Ectodermal cell (in vitro differentiated cells): ENCODE results near the gene SETD3.

Source experiments
- H3K27ac ChIP-seq: 2 replicates; pipeline ENCODE4 v1.7.0; 2013; ENCODE audit warnings: mild to moderate bottlenecking, low read depth, low read length; ENCODE audit not compliant: insufficient read depth, poor library complexity, severe bottlenecking
- H3K27me3 ChIP-seq: 2 replicates; pipeline ENCODE4 v1.7.0; 2013; ENCODE audit warnings: mild to moderate bottlenecking, low read length; ENCODE audit not compliant: insufficient read depth, control insufficient read depth, poor library complexity, severe bottlenecking
- H3K36me3 ChIP-seq: one replicate; pipeline ENCODE4 v1.7.0; 2013; ENCODE audit warnings: low read length; ENCODE audit not compliant: control insufficient read depth, insufficient read depth
- H3K4me1 ChIP-seq: one replicate; pipeline ENCODE4 v1.7.0; 2013; ENCODE audit warnings: low read length; ENCODE audit not compliant: control insufficient read depth, insufficient read depth
- H3K4me3 ChIP-seq: 2 replicates; pipeline ENCODE4 v1.7.0; 2013; ENCODE audit warnings: low read depth, low read length, control low read depth; ENCODE audit not compliant: insufficient read depth
- H3K9me3 ChIP-seq: 2 replicates; pipeline ENCODE4 v1.7.0; 2013; ENCODE audit warnings: mild to moderate bottlenecking, low read length, moderate library complexity; ENCODE audit not compliant: control insufficient read depth
- WGBS, 2 experiments: methylation state at CpG; one replicate each; pipeline ENCODE4 v1.1.7; 2013; ENCODE audit warnings: missing lambda C conversion rate in 2 of 2; 5-methylcytosine and 5-hydroxymethylcytosine counted together

SETD3 gene

GRCh38 chr14:99481745-99482099 is 1.1 kb upstream of the SETD3 start:
- Histone ChIP-seq H3K4me3 (peak overlapping the region; percentile 96), H3K27me3 (no peaks in the 10 kb centered on the region), H3K27ac (peak overlapping the region; percentile 94), H3K4me1 (peaks cover 14% of the 10 kb centered on the region), H3K36me3 (no peaks in the 10 kb centered on the region), H3K9me3 (no peaks in the 10 kb centered on the region)
- 1% methylated on average over 17 of the region's 17 CpGs for WGBS, 2 experiments

- Histone ChIP-seq H3K27me3 (no peaks in the 10 kb centered on the region), H3K36me3 (no peaks in the 10 kb centered on the region), H3K27ac (peak within 1 kb of the TSS; percentile 94), H3K4me1 (peaks cover 14% of the 10 kb centered on the region), H3K4me3 (peak within 1 kb of the TSS; percentile 96), H3K9me3 (no peaks in the 10 kb centered on the region)
- WGBS, 2 experiments, result 0% methylated on average over 82 of the region's 82 CpGs
Observed at GRCh38 chr14:99480917-99481744, 472 bp upstream of the SETD3 start, which contains the start of gene CCNK. Gene CCNK (plus strand): TSS chr14:99481409. CDS start chr14:99492678, 11,269 bp downstream.

DNA sequence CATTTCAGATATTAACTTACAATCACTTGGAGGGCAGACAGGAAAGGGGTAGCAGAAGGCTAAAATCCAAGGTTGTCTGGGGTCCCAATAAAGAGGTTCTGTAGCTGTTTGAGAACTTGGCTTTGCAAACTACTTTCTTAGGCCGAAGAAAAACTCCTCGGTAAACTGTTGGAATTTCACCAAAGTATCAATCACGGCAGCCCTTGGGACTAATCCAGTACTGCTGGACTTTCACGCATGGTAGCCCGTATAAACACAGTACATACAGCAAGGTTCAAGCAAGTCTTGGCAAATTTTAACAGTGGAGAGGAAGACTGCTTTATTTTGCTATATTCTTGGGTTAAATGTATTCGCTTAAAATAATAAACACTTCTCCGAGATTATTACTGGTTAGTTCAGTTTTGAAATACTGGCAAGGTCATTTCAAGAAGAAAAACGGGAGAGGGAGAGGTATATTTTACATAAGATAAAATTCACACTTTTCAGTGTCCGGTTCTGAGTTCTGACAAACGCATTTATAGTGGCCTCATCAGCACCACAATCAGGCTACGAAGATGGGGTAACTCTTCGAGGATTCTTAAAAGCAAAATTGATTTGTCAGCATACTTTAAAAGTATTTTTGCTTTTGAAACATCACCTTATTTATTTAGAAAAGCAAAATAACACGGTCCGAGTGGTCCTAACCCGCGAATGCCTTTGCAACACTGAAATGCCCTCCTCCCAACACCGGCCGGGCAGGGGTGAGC is 1.3 kb downstream of the SETD3 start:
- Histone ChIP-seq H3K27ac (no peak overlapping the region), H3K9me3 (no peaks in the 10 kb centered on the region), H3K4me3 (peak overlapping the region; percentile 96), H3K4me1 (peaks cover 14% of the 10 kb centered on the region), H3K36me3 (no peaks in the 10 kb centered on the region), H3K27me3 (no peaks in the 10 kb centered on the region)
- 44 to 45% methylated on average over 17 to 18 of the region's 18 CpGs for WGBS, 2 experiments

- H3K4me3 ChIP-seq, result no peak overlapping the region
Observed at GRCh38 chr14:99478128-99478527, 2.5 kb downstream of the SETD3 start.

GRCh38 chr14:99476864-99477263 is 3.8 kb downstream of the SETD3 start:
- H3K36me3 ChIP-seq, result no peaks in the 10 kb centered on the region
- H3K27me3 ChIP-seq, result no peaks in the 10 kb centered on the region
- no peak overlapping the region for H3K27ac ChIP-seq
- H3K4me3 ChIP-seq, result no peak overlapping the region
- no peaks in the 10 kb centered on the region for H3K9me3 ChIP-seq
- H3K4me1 ChIP-seq, result peaks cover 9% of the 10 kb centered on the region
- 100% methylated on average over 1 of the region's 1 CpG for WGBS, 2 experiments

More at GRCh38 chr14:99478128-99478527, 2.5 kb downstream of the SETD3 start:
- 89 to 93% methylated on average over 3 to 4 of the region's 4 CpGs for WGBS, 2 experiments
- Histone ChIP-seq H3K4me1 (peaks cover 14% of the 10 kb centered on the region), H3K27ac (no peak overlapping the region), H3K9me3 (no peaks in the 10 kb centered on the region), H3K36me3 (no peaks in the 10 kb centered on the region), H3K27me3 (no peaks in the 10 kb centered on the region)

GRCh38 chr14:99475660-99476059 is 5.0 kb downstream of the SETD3 start:
- H3K4me1 ChIP-seq, result peaks cover 9% of the 10 kb centered on the region
- no peak overlapping the region for H3K4me3 ChIP-seq
- WGBS, 2 experiments, result 81 to 92% methylated on average over 2 of the region's 2 CpGs
- H3K36me3 ChIP-seq, result no peaks in the 10 kb centered on the region
- H3K9me3 ChIP-seq, result no peaks in the 10 kb centered on the region
- H3K27me3 ChIP-seq, result no peaks in the 10 kb centered on the region
- no peak overlapping the region for H3K27ac ChIP-seq

- WGBS, 2 experiments, result 84 to 87% methylated on average over 9 of the region's 9 CpGs
- Histone ChIP-seq H3K9me3 (no peaks in the 10 kb centered on the region), H3K27me3 (no peaks in the 10 kb centered on the region), H3K4me3 (no peak overlapping the region), H3K36me3 (no peaks in the 10 kb centered on the region), H3K27ac (no peak overlapping the region), H3K4me1 (peaks cover 9% of the 10 kb centered on the region)
Observed at GRCh38 chr14:99475179-99475578, 5.5 kb downstream of the SETD3 start.

DNA sequence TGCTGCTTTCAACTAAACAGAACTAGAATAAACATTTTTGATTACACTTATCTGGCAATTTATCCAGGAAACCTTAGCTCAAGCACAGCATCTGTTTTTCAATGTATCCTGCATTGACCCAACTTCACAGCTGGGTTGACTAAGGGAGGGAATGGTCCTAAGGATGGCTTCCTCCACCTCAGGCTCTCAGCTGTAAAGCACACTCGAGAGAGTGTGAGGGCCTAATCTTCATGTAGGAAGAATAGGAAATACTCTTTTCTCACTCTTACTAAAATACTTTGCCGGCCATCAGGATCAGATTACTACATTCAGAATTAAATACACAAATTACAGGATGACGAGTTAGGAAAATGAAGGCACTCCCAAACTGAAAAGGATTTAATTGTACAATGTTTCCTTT is 7.2 kb downstream of the SETD3 start:
- Histone ChIP-seq H3K36me3 (no peaks in the 10 kb centered on the region), H3K4me1 (no peaks in the 10 kb centered on the region), H3K4me3 (no peak overlapping the region), H3K27me3 (no peaks in the 10 kb centered on the region), H3K27ac (no peak overlapping the region), H3K9me3 (no peaks in the 10 kb centered on the region)
- 89 to 94% methylated on average over 3 of the region's 3 CpGs for WGBS, 2 experiments

DNA sequence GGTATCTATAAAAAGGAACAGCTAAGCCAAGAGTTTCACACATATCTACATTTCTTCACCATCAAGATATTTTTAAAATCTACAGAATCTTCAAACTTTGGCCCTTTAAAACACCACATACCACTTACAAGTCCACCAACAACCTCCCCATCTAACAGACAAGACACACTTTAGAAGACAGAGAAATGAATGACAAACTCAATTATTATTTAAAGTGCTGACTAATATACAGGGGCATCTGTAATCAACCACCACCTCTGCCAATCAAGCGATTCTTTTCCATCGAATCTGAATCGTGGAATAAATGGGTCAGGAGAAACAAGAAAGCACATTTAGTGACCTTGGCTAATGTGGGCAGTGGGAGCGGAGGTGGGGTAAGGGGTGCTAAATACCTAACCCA is 7.7 kb downstream of the SETD3 start:
- Histone ChIP-seq H3K4me3 (no peak overlapping the region), H3K36me3 (no peaks in the 10 kb centered on the region), H3K9me3 (no peaks in the 10 kb centered on the region), H3K27ac (no peak overlapping the region), H3K27me3 (no peaks in the 10 kb centered on the region), H3K4me1 (no peaks in the 10 kb centered on the region)
- WGBS, 2 experiments, result 80 to 91% methylated on average over 2 to 4 of the region's 4 CpGs

- no peaks in the 10 kb centered on the region for H3K9me3 ChIP-seq
- WGBS, 2 experiments, result 94 to 96% methylated on average over 7 of the region's 7 CpGs
- H3K4me3 ChIP-seq, result no peak overlapping the region
- H3K4me1 ChIP-seq, result no peaks in the 10 kb centered on the region
- H3K27ac ChIP-seq, result no peak overlapping the region
- H3K27me3 ChIP-seq, result no peaks in the 10 kb centered on the region
- H3K36me3 ChIP-seq, result no peaks in the 10 kb centered on the region
Observed at GRCh38 chr14:99471731-99472130, 8.9 kb downstream of the SETD3 start.
